HepG2 (cell line): Measurements from ENCODE around the gene PSMB9. TPM values are rescaled to one million over a fixed set of nuclear protein-coding genes. Genes with fewer than 3 reads are reported as not detected.

Experiments used
- ATAC-seq: fragments of 200-7000 bp; cut with Tn5 transposase; 3 replicates; pipeline ENCODE4 v1.9.1; 2020; ENCODE audit warnings: mild to moderate bottlenecking, moderate library complexity
- BruUV-seq: library from RNA; stranded (reverse); fragments of 400-500 nt; replicated peaks from 2 replicates; lab custom pipeline; 2021; lab: Mats Ljungman, UMichigan
- CTCF ChIA-PET: fragments of 300-600 bp; formaldehyde crosslinking; extraction: SDS; loops from one replicate; lab custom pipeline; 2021; ENCODE audit warnings: low total read pairs, inconsistent platforms, low intra/inter-chr PET ratio; lab: Yijun Ruan, JAX
- POLR2A ChIA-PET: fragments of 350-600 bp; sonication (Branson Sonifier 250); formaldehyde crosslinking; loops from one replicate; lab custom pipeline; 2020; ENCODE audit warnings: antibody characterized with exemption, inconsistent platforms; lab: Yijun Ruan, JAX
- DNase-seq: peaks from one replicate; pipeline ENCODE4 v3.0.0-alpha.2; 2015; ENCODE audit warnings: low spot score
- FAIRE-seq: peaks from 3 replicates; lab custom pipeline; 2011; peaks lifted over from hg19 to GRCh38; lab: Jason Lieb, UNC
- H2AFZ ChIP-seq: one replicate; pipeline ENCODE4 v1.6.1; 2011; ENCODE audit warnings: low read length, inconsistent platforms
- H3K27ac ChIP-seq: fragments of 300-600 bp; 3 replicates; pipeline ENCODE4 v1.8.0; 2011; ENCODE audit warnings: mixed run types, mild to moderate bottlenecking, mixed read lengths, low read length, inconsistent platforms; ENCODE audit not compliant: insufficient read depth; ENCODE audit errors: extremely low read length
- H3K27me3 ChIP-seq, 2 experiments: fragments of 200-600 bp in 1 of 2; 2 replicates in 1 of 2; 3 replicates in 1 of 2; pipeline versions ENCODE4 v1.6.0 to v1.8.0; 2011; ENCODE audit warnings: low read length in 2 of 2, mild to moderate bottlenecking in 2 of 2, moderate library complexity in 2 of 2, inconsistent platforms in 1 of 2; ENCODE audit not compliant: insufficient read depth in 2 of 2, control insufficient read depth in 1 of 2
- H3K36me3 ChIP-seq, 2 experiments: fragments of 200-600 bp in 1 of 2; replicated peaks in 1 of 2; 2 replicates in 1 of 2; 3 replicates in 1 of 2; pipeline versions ENCODE4 v1.5.1 to v1.8.0; 2011; ENCODE audit warnings: low read length in 2 of 2, inconsistent platforms in 1 of 2; ENCODE audit not compliant: insufficient read depth in 2 of 2, control insufficient read depth in 1 of 2
- H3K4me1 ChIP-seq: 2 replicates; pipeline ENCODE4 v1.5.1; 2012; ENCODE audit warnings: low read length, inconsistent platforms; ENCODE audit not compliant: insufficient read depth
- H3K4me2 ChIP-seq: 2 replicates; pipeline ENCODE4 v1.6.0; 2011; ENCODE audit warnings: low read depth, low read length, inconsistent platforms
- H3K4me3 ChIP-seq, 3 experiments: fragments of 200-600 bp in 1 of 3; sonication (generic), shearing (Covaris generic) in 1 of 3; replicated peaks in 1 of 3; 2 replicates each; pipeline ENCODE4 v1.5.1; 2011 to 2016; ENCODE audit warnings: low read length in 3 of 3, inconsistent platforms in 2 of 3, low read depth in 2 of 3, mild to moderate bottlenecking in 2 of 3, control low read depth in 1 of 3, mixed read lengths in 1 of 3; ENCODE audit not compliant: insufficient read depth in 1 of 3
- H3K79me2 ChIP-seq: one replicate; pipeline ENCODE4 v1.6.1; 2011; ENCODE audit warnings: low read length, inconsistent platforms; ENCODE audit not compliant: insufficient read depth
- H3K9ac ChIP-seq: 2 replicates; pipeline ENCODE4 v1.6.0; 2011; ENCODE audit warnings: mild to moderate bottlenecking, low read depth, low read length, inconsistent platforms; ENCODE audit not compliant: insufficient read depth
- H3K9me3 ChIP-seq: 2 replicates; pipeline ENCODE4 v1.5.1; 2012; ENCODE audit warnings: mild to moderate bottlenecking, low read length
- H4K20me1 ChIP-seq: 2 replicates; pipeline ENCODE4 v1.6.0; 2011; ENCODE audit warnings: inconsistent platforms, mild to moderate bottlenecking, low read length, moderate library complexity; ENCODE audit not compliant: insufficient read depth
- DBP ChIP-seq: sonication (generic); formaldehyde crosslinking; IDR thresholded peaks from 2 replicates; pipeline ENCODE4 v1.4.0; 2020; ENCODE audit warnings: missing genetic modification reagents; ENCODE audit errors: not compliant biosample characterization
- E2F1 ChIP-seq: sonication (generic); formaldehyde crosslinking; IDR thresholded peaks from 2 replicates; pipeline ENCODE4 v1.5.0; 2020; ENCODE audit warnings: missing genetic modification reagents
- ELF3 ChIP-seq: IDR thresholded peaks from 2 replicates; pipeline ENCODE4 v1.6.1; 2016; ENCODE audit warnings: missing genetic modification reagents, missing compliant biosample characterization
- POLR2G ChIP-seq: fragments of 200-400 bp; formaldehyde crosslinking; IDR thresholded peaks from 2 replicates; pipeline ENCODE4 v1.6.1; 2018; ENCODE audit warnings: mild to moderate bottlenecking, low read depth, low read length, moderate library complexity
- RNF219 ChIP-seq: sonication (generic); formaldehyde crosslinking; IDR thresholded peaks from 2 replicates; pipeline ENCODE4 v1.5.0; 2020; ENCODE audit warnings: mild to moderate bottlenecking, missing genetic modification reagents
- TFAP4 ChIP-seq: sonication (generic); IDR thresholded peaks from 2 replicates; pipeline ENCODE4 v1.6.1; 2016; ENCODE audit warnings: low read depth, borderline replicate concordance
- THYN1 ChIP-seq: sonication (generic); formaldehyde crosslinking; IDR thresholded peaks from 2 replicates; pipeline ENCODE4 v1.8.1; 2023; ENCODE audit warnings: low read depth, mild to moderate bottlenecking, moderate library complexity, missing genetic modification reagents, borderline replicate concordance
- ZBTB26 ChIP-seq: IDR thresholded peaks from 2 replicates; pipeline ENCODE4 v1.6.1; 2016; ENCODE audit warnings: missing compliant biosample characterization, missing genetic modification reagents, borderline replicate concordance
- ZGPAT ChIP-seq: IDR thresholded peaks from 2 replicates; pipeline ENCODE4 v1.6.1; 2016; ENCODE audit warnings: mild to moderate bottlenecking
- ZNF362 ChIP-seq: sonication (generic); formaldehyde crosslinking; IDR thresholded peaks from 2 replicates; pipeline ENCODE4 v1.4.0; 2020; ENCODE audit warnings: missing genetic modification reagents, mild to moderate bottlenecking, borderline replicate concordance
- ZNF441 ChIP-seq: sonication (generic); formaldehyde crosslinking; IDR thresholded peaks from 2 replicates; pipeline ENCODE4 v1.7.0; 2021; ENCODE audit warnings: missing genetic modification reagents, borderline replicate concordance
- WGBS: methylation state at CpG from one replicate; pipeline ENCODE4 v1.1.6; 2017; ENCODE audit warnings: low lambda C conversion rate; 5-methylcytosine and 5-hydroxymethylcytosine counted together
- in situ Hi-C: cut with HindIII; loops from 2 replicates; pipeline ENCODE4 v1.10.0; 2017; ENCODE audit warnings: low pct_unique_long_range_greater_than_20kb; ENCODE audit not compliant: extremely low pct_ligation_motif_present
- intact Hi-C: fragments of 100-400 bp; cut with micrococcal nuclease; formaldehyde crosslinking; loops from one replicate; pipeline ENCODE4 v1.10.0; 2022; ENCODE audit not compliant: unreplicated experiment
- polyA plus RNA-seq, 8 experiments: library from polyadenylated mRNA; depleted of rRNA in 3 of 8; stranded (reverse) in 7 of 8; unstranded in 1 of 8; fragments of >200 nt; fragmentation: Illumina TruSeq in 4 of 8; extraction: Trizol in 4 of 8; gene quantifications; 2 replicates each; pipeline versions ENCODE4 v1.2.1 to v1.2.3, GENCODE V29; 2011 to 2016; ENCODE audit warnings: low read depth in 4 of 8, missing spikeins in 1 of 8, mixed read lengths in 1 of 8; ENCODE audit not compliant: insufficient read depth in 1 of 8
- total RNA-seq, 5 experiments: library from RNA; depleted of rRNA; stranded (reverse); fragments of >200 nt; fragmentation: Illumina TruSeq; extraction: Trizol; gene quantifications; 2 replicates each; pipeline ENCODE4 v1.2.3, GENCODE V29; 2016; ENCODE audit warnings: low read depth in 1 of 5

Gene PSMB9
- total and polyA plus RNA-seq, 2 of the 13 experiments (the other 11 are each of a cell fraction or from before 2014, with no cell fraction given), result 15.6 to 16.0 TPM

- Histone ChIP-seq H3K9me3 (no peaks in the 10 kb centered on the region), H3K4me3 (no peak overlapping the region), H4K20me1 (no peaks in the 10 kb centered on the region), H3K9ac (no peak overlapping the region), H3K79me2 (no peaks in the 10 kb centered on the region), H2AFZ (no peak overlapping the region), H3K27ac (no peak overlapping the region), H3K4me2 (no peak overlapping the region), H3K27me3 (peaks cover 0 to 19% of the 10 kb centered on the region in 2 experiments; a peak in 3 of 5 replicates), H3K4me1 (0 out of 2 replicates have a peak, but pooled peaks cover 9% of the 10 kb centered on the region), H3K36me3 (no peaks in the 10 kb centered on the region)
- no peak for DNase-seq
- no peak for ATAC-seq
- WGBS, result 12% methylated on average over 8 of the region's 8 CpGs
- POLR2A ChIA-PET, result interaction anchor here (0.6 to 2.3 kb wide), 6 partner anchors 14 to 337 kb away, joined by 3 to 23 read pairs (median 8); partner anchors contain the start of genes HSD17B8, PSMB8, PSMB9 and TAP1
- CTCF ChIA-PET, result interaction anchor here (0.8 to 4.1 kb wide), 7 partner anchors 14 to 454 kb away, joined by 3 to 65 read pairs (median 4); partner anchors contain the start of genes PSMB9, TAP1 and TAP2
- BruUV-seq, result no TSS peak
- FAIRE-seq, result no peak
- in situ Hi-C loops, result loop anchor here (5.0 kb wide), 1 partner anchor 35 kb away; no protein-coding TSS in a partner anchor
- intact Hi-C loops, result loop anchor here (1.0 kb wide), 3 partner anchors 29 to 70 kb away; partner anchors contain the start of gene TAP2
- TF ChIP-seq POLR2G, result no peak
- no peak for TF ChIP-seq ZBTB26 (CRISPR knock-in tag)
- TF ChIP-seq ELF3 (CRISPR knock-in tag), result no peak
- TF ChIP-seq RNF219 (CRISPR knock-in tag), result no peak
- no peak for TF ChIP-seq ZNF362
- TF ChIP-seq DBP (CRISPR knock-in tag), result no peak
- no peak for TF ChIP-seq THYN1
- no peak for TF ChIP-seq E2F1 (CRISPR knock-in tag)
- TF ChIP-seq ZGPAT (CRISPR knock-in tag), result no peak
- no peak for TF ChIP-seq ZNF441
- no peak for TF ChIP-seq TFAP4
Observed at GRCh38 chr6:32867554-32868256, 13.7 kb downstream of the PSMB9 start.
